ENCODE measurements around the gene TSEN34. TPM values are rescaled to one million over a fixed set of nuclear protein-coding genes. Genes with fewer than 3 reads are reported as not detected.
"Not testable (repeated sequence)": the region's sequence is repeated elsewhere in the genome, so short reads cannot be mapped to it uniquely, and the experiment has no call there.

TSEN34 gene
- total RNA-seq, 2 donors from 2014 or later = 8.1 to 8.9 TPM

DNA sequence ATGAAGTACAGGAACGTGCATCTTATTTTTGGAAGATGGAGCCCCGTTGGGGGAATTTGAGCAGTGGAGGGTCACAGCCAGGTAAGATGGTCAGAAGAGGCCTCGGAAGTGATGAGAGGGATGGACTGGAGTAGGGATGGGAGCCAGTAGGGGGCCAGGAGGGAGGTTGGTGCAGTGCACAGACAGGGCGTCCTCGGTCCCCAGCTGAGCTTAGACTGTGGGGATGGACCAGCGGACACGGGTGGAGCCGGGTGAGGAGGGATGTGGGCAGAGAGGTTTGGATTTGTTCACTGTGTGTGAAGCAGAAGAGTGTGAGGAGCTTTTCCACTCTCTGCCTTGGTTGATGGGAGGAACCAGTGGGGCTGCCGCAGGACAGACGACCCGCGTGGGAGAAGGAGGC lies 20.1 kb downstream of the TSEN34 start:
- Mint-ChIP-seq H3K4me3 (peak overlapping the region; percentile 88), H3K4me1 (peaks cover 33% of the 10 kb centered on the region), H3K27ac (peak overlapping the region; percentile 95), H3K36me3 (ENCODE audit: low read depth) (peaks cover 7% of the 10 kb centered on the region), H3K27me3 (no peaks in the 10 kb centered on the region)
- ATAC-seq (no peak), DNase-seq (no peak)
- H3K9me3 ChIP-seq (ENCODE audit: control insufficient read depth, low read length, poor library complexity, severe bottlenecking) = no peaks in the 10 kb centered on the region

DNA sequence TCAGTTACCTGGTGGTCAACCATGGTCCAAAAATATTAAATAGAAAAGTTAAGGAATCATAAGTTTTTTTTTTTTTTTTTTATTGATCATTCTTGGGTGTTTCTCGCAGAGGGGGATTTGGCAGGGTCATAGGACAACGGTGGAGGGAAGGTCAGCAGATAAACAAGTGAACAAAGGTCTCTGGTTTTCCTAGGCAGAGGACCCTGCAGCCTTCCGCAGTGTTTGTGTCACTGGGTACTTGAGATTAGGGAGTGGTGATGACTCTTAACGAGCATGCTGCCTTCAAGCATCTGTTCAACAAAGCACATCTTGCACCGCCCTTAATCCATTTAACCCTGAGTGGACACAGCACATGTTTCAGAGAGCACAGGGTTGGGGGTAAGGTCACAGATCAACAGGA lies 23.1 kb downstream of the TSEN34 start:
- not testable (repeated sequence) for H3K36me3 Mint-ChIP-seq (ENCODE audit: low read depth); DNase-seq; H3K4me3 Mint-ChIP-seq; H3K9me3 ChIP-seq (ENCODE audit: control insufficient read depth, low read length, poor library complexity, severe bottlenecking); H3K27me3 Mint-ChIP-seq; ATAC-seq; H3K27ac Mint-ChIP-seq
- peaks cover 22% of the 10 kb centered on the region for H3K4me1 Mint-ChIP-seq

DNA sequence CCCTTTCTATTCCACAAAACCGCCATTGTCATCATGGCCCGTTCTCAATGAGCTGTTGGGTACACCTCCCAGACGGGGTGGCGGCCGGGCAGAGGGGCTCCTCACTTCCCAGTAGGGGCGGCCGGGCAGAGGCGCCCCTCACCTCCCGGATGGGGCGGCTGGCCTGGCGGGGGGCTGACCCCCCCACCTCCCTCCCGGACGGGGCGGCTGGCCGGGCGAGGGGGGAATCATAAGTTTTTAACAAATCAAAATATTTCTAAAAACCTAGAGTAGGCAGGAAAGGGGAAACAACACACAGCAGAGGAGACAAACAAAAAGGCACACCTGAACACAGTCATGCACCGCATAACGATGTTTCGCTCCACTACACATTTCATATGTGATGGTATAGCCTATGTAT lies 23.6 kb downstream of the TSEN34 start:
- H3K27ac Mint-ChIP-seq; H3K9me3 ChIP-seq (ENCODE audit: control insufficient read depth, low read length, poor library complexity, severe bottlenecking); DNase-seq; H3K4me3 Mint-ChIP-seq; ATAC-seq; H3K27me3 Mint-ChIP-seq; H3K36me3 Mint-ChIP-seq (ENCODE audit: low read depth): not testable (repeated sequence)
- peaks cover 16% of the 10 kb centered on the region for H3K4me1 Mint-ChIP-seq

DNA sequence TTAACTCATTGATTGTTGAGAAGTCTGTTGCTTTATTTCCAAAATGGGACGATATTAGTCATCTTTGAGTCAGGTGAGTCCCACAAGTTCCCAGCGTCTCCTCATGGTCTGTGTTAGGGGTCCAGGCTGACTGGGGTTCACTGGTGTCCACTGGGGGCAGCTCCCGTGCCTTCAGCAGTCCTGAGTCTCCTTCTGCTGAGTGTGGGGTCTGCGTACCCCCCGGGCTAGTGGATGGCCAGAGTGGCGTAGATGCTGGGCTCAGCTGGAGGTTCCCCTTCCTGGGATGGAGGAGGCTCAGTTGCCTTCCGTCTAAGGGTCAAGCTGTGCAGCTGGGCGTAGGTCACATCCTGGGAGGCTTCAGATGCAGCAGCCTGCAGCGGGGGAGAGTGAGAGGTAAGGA lies 25.8 kb downstream of the TSEN34 start:
- H3K4me3 Mint-ChIP-seq = no peak overlapping the region
- DNase-seq = no peak
- H3K36me3 Mint-ChIP-seq (ENCODE audit: low read depth) = no peaks in the 10 kb centered on the region
- H3K9me3 ChIP-seq (ENCODE audit: control insufficient read depth, low read length, poor library complexity, severe bottlenecking) = no peaks in the 10 kb centered on the region
- peaks cover 2% of the 10 kb centered on the region for H3K4me1 Mint-ChIP-seq
- H3K27ac Mint-ChIP-seq = peak overlapping the region; percentile 32
- no peaks in the 10 kb centered on the region for H3K27me3 Mint-ChIP-seq
- ATAC-seq = no peak

DNA sequence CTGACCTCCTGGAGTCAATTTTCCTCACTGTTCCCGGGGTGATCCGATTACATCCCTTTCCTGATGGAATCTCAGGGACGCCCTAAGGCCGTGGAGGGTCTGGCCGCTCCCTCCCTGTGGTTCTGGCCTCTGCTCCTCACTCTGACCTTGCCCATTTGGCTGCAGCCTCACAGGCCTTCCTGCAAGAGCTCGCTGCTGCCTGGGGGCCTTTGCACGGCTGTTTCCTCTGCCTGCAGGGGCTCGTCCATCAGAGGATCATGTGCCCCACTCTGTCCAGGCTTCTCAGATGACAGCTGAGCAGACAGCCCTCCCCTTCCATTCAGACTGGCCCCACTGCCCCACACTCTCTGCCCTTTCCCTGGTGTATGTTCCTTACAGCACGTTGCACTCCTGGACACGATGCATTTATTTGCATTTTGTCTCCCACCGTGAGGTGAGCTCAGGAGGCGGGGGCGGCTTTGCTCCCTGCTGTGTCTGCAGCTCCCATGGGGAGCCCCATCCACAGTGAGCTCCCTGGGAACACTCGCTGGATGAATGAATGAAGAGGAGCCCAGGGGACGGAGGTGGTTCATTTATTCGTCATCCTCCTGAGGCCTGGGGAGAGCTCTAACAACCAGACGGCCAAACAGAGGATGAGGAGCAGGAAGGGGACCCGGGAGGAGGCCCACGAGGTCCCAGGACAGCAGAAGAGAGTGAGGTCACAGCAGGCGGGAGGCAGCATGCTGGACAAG lies 26.6 kb downstream of the TSEN34 start:
- DNase-seq; H3K9me3 ChIP-seq (ENCODE audit: control insufficient read depth, low read length, poor library complexity, severe bottlenecking); ATAC-seq; H3K4me1 Mint-ChIP-seq; H3K36me3 Mint-ChIP-seq (ENCODE audit: low read depth); H3K27me3 Mint-ChIP-seq; H3K27ac Mint-ChIP-seq; H3K4me3 Mint-ChIP-seq: not testable (repeated sequence)

DNA sequence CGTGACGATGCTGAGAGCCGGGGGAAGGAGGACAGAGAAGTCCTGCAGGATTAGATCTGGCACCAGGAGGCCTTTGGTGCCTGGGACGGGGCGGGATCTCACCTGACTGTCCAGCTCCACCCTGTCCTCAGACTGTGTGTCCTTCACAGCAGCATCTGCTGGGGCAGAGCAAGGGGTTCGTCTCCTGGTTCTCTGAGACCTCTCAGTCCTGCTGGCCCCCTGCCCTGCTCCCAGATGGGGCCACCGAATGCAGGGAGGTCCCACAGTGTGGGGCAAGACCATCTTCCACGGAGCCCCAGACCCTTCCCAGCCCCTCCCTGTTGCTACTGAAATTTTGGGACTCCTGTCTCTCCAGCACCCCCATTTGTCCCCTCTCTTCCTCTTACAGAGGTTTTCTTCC lies 27.2 kb downstream of the TSEN34 start:
- H3K9me3 ChIP-seq (ENCODE audit: control insufficient read depth, low read length, poor library complexity, severe bottlenecking) = no peaks in the 10 kb centered on the region
- Mint-ChIP-seq H3K4me1 (peaks cover 2% of the 10 kb centered on the region), H3K27ac (no peak overlapping the region), H3K4me3 (no peak overlapping the region), H3K36me3 (ENCODE audit: low read depth) (no peaks in the 10 kb centered on the region), H3K27me3 (no peaks in the 10 kb centered on the region)
- no peak for DNase-seq
- no peak for ATAC-seq

DNA sequence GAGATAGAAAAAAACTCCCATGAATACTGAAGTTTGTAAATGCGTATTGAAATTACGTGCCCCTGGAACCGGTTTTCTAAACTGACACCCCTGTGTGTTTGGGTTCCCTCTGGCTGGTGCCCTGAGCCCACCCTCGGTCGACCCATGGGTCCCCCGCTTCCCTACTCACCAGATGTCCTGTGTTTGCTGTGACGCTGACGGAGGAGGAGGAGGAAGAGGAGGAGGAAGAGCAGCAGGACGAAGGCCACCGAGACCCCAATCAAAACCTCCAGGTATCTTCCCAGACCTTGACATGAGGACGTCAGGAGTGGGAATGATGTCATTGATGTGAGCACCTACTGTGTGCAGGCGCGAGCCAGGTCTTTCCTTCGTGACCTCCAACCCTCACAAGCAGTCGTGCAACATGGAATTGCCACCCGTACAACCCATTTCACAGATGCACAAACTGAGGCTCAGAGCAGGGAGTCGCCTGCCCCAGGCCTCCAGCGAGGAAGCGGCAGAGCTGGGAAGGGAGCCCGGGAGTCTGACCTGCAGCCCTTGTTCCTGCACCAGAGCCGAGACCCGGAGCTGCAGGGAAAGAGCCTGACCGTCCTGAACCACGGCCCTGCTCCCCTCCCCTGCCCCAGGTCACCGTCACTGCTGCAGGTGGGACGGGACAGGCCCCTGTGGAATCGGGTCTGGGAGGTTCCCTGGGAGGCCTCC lies 28.0 kb downstream of the TSEN34 start:
- no peak overlapping the region for H3K4me3 Mint-ChIP-seq
- H3K27ac Mint-ChIP-seq = peak overlapping the region; percentile 45
- ATAC-seq = no peak
- H3K36me3 Mint-ChIP-seq (ENCODE audit: low read depth) = no peaks in the 10 kb centered on the region
- no peak for DNase-seq
- no peaks in the 10 kb centered on the region for H3K27me3 Mint-ChIP-seq
- peaks cover 2% of the 10 kb centered on the region for H3K4me1 Mint-ChIP-seq
- no peaks in the 10 kb centered on the region for H3K9me3 ChIP-seq (ENCODE audit: control insufficient read depth, low read length, poor library complexity, severe bottlenecking)

DNA sequence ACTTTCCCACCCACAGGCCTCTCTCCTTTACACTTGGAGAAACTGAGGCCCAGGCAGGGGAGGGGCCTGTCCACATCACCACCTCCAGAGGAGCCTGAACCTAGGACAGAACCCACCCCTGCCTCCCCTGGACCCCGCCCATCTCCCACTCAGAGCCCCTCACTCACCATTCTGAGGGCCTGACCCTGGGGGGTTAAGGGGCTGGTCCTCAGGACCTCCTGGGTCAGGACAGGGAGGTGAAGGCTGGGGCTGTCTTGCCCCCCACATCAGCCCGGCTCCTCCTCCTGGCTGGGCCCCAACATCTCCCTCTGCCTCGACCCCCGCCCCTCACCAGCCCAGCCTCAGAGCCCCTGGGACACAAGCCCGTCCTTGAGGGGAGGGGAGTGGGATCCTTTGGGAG lies 28.6 kb downstream of the TSEN34 start:
- H3K4me3 Mint-ChIP-seq; H3K27me3 Mint-ChIP-seq; DNase-seq; H3K9me3 ChIP-seq (ENCODE audit: control insufficient read depth, low read length, poor library complexity, severe bottlenecking); H3K36me3 Mint-ChIP-seq (ENCODE audit: low read depth); H3K4me1 Mint-ChIP-seq; ATAC-seq: not testable (repeated sequence)
- H3K27ac Mint-ChIP-seq = peak overlapping the region; percentile 45

DNA sequence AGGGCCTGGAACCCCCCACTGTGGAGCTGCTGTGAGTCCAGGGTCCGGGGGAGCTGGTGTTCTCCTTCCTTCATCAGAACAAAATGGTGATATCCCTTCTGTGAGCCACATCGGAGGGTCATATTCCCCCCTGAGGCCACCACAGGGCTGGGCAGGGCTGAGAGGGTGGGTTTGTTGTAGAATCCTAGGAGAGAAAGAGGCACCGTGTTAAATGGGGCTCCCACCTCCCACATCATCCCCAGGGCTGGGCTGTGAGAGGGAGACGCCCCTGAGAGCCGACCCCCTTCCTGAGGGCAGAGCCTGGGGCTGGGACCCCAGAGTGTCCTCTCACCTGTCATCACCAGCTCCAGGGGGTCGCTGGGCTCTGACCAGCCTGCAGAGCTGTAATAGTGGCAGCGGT lies 30.8 kb downstream of the TSEN34 start:
- H3K4me1 Mint-ChIP-seq; H3K27ac Mint-ChIP-seq; H3K27me3 Mint-ChIP-seq; ATAC-seq; H3K9me3 ChIP-seq (ENCODE audit: control insufficient read depth, low read length, poor library complexity, severe bottlenecking); H3K4me3 Mint-ChIP-seq; H3K36me3 Mint-ChIP-seq (ENCODE audit: low read depth); DNase-seq: not testable (repeated sequence)

DNA sequence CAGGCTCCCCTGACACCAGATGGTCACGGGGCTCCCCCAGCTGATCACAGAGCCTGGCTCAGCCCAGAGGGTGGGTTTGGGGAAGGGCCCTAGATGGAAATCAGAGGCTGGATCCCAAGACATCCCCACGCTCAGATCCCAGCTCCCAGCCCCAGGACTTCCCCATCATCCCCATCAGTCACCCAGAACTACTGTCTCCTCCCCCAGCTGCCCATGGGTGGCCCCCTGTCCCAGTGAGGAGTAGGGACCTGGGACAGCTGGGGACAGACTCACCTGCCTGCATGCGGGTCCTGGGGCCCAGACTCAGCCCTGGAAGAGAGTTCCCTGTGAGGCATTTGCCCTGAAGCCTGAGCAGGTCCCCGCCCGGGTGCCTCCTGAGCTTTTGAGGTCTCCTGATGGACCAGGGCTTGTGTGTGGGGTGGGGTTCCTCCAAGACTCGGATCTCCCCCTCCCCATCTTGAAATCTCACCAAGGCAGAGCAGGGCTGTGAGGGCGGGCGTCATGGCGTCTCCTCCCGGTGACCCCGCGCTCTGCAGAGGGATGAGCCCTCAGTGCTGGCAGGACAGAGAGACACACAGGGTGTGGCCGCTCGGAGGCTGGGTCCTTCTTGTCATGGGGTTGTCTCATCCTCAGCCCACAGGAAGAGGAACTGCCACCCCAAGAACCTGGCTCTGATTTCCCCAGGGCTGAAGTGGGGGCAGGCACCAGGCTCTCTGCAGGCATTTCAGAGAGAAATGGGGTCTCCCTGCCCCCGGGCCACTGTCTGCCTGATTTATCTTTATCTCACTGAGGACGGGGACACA lies 31.6 kb downstream of the TSEN34 start, which contains the start of gene LILRB3:
TSS of gene LILRB3 (minus strand) at position 534 of the 803 bp plus-strand sequence. CDS start at position 503, 31 bp downstream.
- H3K4me1 Mint-ChIP-seq; H3K9me3 ChIP-seq (ENCODE audit: control insufficient read depth, low read length, poor library complexity, severe bottlenecking); DNase-seq; H3K27me3 Mint-ChIP-seq; H3K36me3 Mint-ChIP-seq (ENCODE audit: low read depth): not testable (repeated sequence)
- peak; percentile 61 for ATAC-seq
- peak within 1 kb of the TSS; percentile 75 for H3K27ac Mint-ChIP-seq
- peak within 1 kb of the TSS; percentile 59 for H3K4me3 Mint-ChIP-seq

DNA sequence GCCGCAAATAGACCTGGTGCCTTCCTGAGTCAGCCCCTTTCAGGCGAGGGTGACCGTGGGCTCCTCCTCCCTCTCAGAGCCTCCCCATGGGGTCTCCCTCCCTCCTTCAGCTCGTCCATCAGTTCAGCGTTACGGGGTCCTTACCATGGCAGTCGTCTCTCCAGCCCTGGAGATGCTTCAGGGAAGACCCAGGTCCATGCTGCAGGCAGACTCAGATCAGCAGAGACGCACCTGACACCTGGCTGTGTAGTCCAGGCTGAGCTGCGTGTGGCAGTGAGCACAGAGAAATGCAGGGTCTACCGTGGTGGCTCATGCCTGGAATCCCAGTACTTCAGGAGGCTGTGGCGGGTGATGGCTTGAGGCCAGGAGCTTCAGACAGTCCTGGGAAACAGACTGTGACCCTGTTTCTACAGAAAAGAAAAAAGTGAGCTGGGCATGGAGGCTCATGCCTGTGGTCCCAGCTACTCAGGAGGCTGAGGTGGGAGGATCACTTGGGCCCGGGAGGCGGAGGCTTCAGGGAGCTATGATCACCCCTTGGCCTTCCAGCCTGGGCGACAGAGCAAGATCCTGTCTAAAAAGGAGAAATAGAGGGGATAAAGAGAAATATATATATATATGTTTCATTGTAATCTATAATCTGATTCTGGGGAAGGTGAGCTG lies 32.3 kb downstream of the TSEN34 start:
- H3K27me3 Mint-ChIP-seq; H3K9me3 ChIP-seq (ENCODE audit: control insufficient read depth, low read length, poor library complexity, severe bottlenecking); ATAC-seq; DNase-seq; H3K4me3 Mint-ChIP-seq; H3K4me1 Mint-ChIP-seq; H3K36me3 Mint-ChIP-seq (ENCODE audit: low read depth): not testable (repeated sequence)
- H3K27ac Mint-ChIP-seq = peak overlapping the region; percentile 75

DNA sequence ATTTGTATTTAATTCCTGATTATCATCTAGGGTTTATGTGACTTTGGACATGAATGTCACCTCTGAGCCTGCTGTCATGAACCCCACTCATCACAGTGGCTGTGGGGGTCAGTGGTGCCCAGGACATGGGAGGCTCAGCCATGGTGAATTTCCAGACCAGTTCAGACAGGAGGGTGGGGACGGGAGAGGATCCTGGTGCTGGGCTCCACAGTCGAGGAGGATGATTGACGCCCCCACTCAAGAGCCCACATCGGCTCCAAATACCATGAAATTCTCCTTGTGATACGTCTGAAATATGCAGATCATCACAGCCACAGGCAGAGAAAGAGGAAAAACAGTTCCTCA lies 32.8 kb downstream of the TSEN34 start:
- not testable (repeated sequence) for H3K4me1 Mint-ChIP-seq; H3K36me3 Mint-ChIP-seq (ENCODE audit: low read depth); H3K27me3 Mint-ChIP-seq; H3K9me3 ChIP-seq (ENCODE audit: control insufficient read depth, low read length, poor library complexity, severe bottlenecking); H3K4me3 Mint-ChIP-seq; ATAC-seq; DNase-seq
- peak overlapping the region; percentile 75 for H3K27ac Mint-ChIP-seq

DNA sequence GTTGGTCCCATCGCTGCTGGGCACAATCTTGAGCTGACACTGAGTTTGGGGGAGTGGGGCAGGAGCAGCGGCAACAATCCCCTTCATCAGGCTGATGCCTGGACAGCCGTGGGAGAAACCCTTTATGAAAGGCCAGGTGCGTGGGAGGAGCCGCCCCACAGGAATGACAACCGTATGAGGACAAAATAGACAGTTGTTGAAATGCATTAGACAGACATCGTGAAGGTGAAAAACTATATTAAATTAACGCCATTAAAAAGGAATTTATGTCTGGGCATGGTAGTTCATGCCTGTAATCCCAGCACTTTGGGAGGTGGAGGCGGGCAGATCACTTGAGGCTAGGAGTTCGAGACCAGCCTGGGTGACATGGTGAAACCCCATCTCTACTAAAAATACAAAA lies 33.5 kb downstream of the TSEN34 start:
- not testable (repeated sequence) for H3K4me3 Mint-ChIP-seq; H3K36me3 Mint-ChIP-seq (ENCODE audit: low read depth); H3K4me1 Mint-ChIP-seq; H3K9me3 ChIP-seq (ENCODE audit: control insufficient read depth, low read length, poor library complexity, severe bottlenecking); DNase-seq; H3K27me3 Mint-ChIP-seq; ATAC-seq; H3K27ac Mint-ChIP-seq

Measured in T-helper 17 cell (primary cell).